ENCODE data around the gene NUP214.

Gene NUP214

DNA sequence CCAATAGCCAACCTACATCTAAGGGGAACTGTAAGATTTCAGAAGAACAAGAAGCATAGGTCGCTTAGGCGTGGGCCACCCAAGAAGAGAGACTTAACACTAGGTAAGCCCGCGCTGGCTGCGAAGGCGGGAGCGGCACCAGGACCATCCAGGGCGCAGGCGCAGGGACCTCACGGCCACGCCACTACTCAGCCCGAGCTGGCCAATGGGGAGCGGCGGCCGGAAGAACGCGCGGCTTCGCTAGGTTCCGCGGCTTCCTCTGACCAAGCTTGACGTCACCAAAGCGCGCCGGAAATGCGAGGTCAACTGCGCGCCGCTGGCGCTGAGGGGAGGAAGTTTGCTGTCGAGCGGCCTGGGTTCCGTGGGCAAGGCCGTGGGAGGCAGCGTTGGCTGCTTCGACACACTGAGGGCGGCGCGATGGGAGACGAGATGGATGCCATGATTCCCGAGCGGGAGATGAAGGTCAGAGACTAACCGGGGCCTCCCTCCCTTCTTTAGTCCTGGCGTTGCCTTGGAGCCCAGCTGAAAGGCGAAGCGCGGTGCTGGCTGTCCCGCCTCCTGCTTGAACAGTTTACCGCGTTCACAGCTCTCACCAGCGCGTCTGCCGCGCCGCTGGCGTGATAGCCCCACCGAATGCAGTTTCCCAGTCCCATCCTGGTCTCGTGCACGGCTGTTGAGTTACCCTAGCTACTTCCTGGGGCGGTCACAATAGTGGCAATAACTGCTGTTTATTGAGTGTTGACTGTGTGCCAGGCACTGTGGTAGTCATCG lies at the start of gene NUP214:
NUP214 (plus strand) TSS at position 299 of the 771 bp plus-strand sequence; CDS start at position 418, 119 bp downstream.
- DNase-seq (ENCODE audit: low read depth), result peak; percentile 96
- peak within 1 kb of the TSS; percentile 100 for H3K4me3 ChIP-seq (ENCODE audit: low read length)
- TF ChIP-seq, protein P1, sequence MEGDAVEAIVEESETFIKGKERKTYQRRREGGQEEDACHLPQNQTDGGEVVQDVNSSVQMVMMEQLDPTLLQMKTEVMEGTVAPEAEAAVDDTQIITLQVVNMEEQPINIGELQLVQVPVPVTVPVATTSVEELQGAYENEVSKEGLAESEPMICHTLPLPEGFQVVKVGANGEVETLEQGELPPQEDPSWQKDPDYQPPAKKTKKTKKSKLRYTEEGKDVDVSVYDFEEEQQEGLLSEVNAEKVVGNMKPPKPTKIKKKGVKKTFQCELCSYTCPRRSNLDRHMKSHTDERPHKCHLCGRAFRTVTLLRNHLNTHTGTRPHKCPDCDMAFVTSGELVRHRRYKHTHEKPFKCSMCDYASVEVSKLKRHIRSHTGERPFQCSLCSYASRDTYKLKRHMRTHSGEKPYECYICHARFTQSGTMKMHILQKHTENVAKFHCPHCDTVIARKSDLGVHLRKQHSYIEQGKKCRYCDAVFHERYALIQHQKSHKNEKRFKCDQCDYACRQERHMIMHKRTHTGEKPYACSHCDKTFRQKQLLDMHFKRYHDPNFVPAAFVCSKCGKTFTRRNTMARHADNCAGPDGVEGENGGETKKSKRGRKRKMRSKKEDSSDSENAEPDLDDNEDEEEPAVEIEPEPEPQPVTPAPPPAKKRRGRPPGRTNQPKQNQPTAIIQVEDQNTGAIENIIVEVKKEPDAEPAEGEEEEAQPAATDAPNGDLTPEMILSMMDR (conservative IDR thresholded peaks at IDR 0.05; ENCODE audit: low read length), result no peak

DNA sequence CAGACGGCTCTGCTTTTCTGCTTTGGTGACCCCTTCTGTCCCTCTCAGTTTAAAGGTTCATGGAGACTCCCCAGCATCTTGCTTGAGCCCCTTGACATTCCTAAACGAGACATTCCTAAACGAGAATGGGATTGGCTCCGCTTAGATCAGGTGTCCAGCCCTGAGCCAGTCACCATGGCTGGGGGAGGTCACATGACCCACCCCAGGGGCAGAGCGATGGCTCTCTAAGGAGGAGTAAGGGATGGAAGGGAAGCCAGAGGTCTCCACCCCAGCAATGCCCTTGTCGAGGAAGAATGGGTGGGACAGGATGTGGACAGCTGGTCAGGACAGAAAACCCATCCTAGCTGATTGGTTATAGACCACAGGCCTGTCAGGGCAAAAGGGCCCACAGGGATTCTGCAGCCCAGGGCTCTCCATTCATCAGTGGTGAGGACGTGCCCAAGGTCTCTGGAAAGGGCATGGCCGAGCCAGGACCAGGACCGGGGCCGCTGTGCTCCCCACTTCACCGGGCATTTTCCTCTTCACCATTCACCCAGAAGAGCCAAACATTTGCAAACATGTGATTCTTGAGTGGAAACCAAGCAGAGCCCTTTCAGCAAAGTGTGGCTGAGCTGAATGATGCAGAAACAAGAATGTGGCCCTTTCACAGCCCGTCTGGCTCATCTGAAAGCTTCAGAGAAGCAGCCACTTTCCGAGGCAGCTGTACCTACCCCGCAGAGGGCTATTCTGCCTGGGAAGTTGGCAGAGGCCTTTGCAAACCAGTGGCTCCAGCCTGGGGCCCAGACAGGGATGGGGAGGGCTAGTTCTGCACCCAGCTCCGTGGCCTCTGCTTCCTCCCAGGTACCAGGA lies 48.8 kb upstream of the NUP214 start:
- TF ChIP-seq, protein P1 (conservative IDR thresholded peaks at IDR 0.05; ENCODE audit: low read length), result no peak
- no peak overlapping the region for H3K4me3 ChIP-seq (ENCODE audit: low read length)

DNA sequence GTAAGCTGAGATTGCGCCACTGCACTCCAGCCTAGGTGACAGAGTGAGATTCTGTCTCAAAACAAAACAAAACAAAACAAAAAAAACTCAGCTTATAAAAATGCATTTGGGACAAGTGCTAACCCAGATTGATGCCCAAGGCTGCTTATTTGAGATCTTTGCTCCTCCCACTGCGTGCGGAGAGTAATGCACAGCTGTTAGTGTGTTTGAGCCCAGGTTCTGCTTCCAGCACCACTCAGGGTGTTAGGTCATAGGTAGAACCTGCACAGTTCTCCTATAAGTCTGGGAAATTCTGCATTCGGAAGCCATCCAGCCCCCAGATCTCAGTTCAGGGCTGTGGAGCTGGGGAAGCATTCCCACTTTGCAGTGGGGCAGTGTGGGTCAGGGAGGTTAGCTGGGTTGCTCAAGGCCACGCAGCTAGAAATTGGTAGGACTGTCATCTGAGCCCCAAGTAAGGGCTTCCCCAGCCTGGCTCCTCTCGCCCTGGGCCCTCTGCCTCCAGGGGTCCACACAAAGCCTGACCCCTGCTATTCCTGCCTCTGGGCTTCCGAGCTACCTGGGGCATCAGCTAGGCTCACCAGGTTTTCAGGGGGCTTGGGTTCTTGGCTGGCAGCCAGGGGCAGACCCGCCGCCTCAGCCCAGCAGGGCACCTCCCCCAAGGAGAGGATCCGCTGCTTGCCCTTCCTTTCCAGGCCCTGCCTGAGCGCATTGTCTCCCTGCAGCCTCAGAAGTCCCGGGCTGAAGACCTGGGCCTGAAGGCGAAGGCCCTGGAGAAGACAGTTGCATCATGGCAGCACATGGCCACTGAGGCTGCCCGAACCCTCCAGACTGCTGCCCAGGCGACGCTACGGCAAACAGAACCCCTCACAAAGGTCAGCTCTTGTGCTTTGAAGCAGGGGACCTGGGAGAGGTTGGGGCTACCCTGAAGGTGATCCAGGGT lies 46.7 kb upstream of the NUP214 start:
- no peak for DNase-seq (ENCODE audit: low read depth)
- H3K4me3 ChIP-seq (ENCODE audit: low read length), result no peak overlapping the region
- TF ChIP-seq, protein P1 (conservative IDR thresholded peaks at IDR 0.05; ENCODE audit: low read length), result no peak

More for the DNA sequence above, 48.8 kb upstream of the NUP214 start:
- DNase-seq (ENCODE audit: low read depth), result no peak

DNA sequence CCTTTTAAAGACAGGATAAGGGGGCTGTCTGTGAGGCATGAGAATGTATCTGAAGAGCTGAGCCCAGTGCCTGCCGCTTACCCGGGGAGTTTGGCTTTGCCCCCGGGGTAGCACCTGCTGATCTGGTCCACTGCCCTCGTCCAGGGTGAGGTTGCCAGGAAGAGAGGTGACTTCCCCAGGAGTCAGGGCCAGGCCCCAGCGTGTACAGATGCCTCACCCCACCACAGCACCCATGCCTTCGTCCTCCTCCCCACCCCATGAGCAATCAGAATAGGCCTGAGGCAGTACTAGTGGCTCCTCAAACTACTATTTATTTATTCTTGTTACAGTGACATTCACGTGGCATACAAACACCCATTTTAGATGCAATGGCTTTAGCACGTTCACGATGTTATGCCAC lies 44.8 kb upstream of the NUP214 start:
- TF ChIP-seq, protein P1 (conservative IDR thresholded peaks at IDR 0.05; ENCODE audit: low read length), result no peak
- DNase-seq (ENCODE audit: low read depth), result no peak
- no peak overlapping the region for H3K4me3 ChIP-seq (ENCODE audit: low read length)

DNA sequence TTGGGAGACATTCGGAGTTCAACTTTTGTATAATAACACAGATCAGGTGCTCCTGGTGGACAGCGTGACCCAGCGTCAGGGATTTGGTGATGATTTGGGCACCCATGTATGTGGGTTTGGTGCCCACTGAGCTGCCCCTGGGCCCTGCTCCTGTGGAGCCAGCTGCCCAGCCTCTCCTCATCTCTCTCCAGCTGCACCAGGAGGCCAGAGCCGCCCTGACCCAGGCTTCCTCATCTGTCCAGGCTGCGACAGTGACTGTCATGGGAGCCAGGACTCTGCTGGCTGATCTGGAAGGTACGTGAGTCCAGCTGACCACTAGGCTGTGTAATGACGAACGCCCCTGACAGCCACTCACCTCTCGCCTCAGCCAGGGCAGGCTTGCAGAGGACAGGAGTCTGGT lies 43.5 kb upstream of the NUP214 start:
- TF ChIP-seq, protein P1 (conservative IDR thresholded peaks at IDR 0.05; ENCODE audit: low read length), result no peak
- DNase-seq (ENCODE audit: low read depth), result no peak

DNA sequence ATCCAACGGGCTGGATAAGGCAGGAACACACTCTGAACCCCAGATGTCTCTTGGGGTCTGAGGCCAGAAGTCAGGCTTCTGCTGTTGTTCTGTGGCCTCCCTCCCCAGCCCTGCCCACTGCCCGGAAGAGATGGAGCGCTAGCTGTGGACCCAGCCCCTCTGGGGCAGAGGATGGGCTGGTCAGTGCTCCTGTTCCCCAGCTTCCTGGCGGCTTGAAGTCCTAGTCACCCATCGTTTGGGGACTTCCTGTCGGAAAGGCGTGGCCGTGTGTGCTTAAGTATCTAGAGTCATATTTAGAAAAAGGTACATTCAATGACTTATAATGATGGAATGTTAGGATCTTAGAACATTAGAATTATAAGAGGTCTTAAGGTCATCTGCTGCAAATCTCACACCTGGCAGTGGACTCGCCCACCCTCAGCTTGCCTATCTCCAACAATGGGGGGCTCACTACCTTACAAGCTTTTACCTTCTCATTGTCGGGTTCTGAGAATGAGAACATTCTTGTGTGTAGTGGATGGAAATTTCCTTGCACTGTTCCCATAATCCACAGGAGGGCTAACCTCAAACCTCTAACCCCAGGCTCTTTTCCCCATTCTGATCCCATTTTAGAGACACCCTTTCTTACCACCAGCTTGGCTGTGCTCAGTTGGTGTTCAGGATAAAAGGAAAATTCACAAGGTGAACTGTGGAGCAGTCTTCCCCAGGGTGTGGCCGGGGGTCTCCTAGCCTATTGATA lies 42.4 kb upstream of the NUP214 start:
- no peak for DNase-seq (ENCODE audit: low read depth)
- TF ChIP-seq, protein P1 (conservative IDR thresholded peaks at IDR 0.05; ENCODE audit: low read length), result no peak
- no peak overlapping the region for H3K4me3 ChIP-seq (ENCODE audit: low read length)

More for the DNA sequence above, 43.5 kb upstream of the NUP214 start:
- H3K4me3 ChIP-seq (ENCODE audit: low read length), result no peak overlapping the region

All from AG10803 (cell line).